Measurements from ENCODE around the gene PRRC2A. TPM values are rescaled to one million over a fixed set of nuclear protein-coding genes. Genes with fewer than 3 reads are reported as not detected.

Gene PRRC2A
- total RNA-seq, 1 donor from 2014 or later, result 133 TPM

- H3K4me1 ChIP-seq, result peaks cover 19% of the 10 kb centered on the region
- no peak for TF ChIP-seq CTCF (IDR thresholded peaks at IDR 0.05)
- DNase-seq, result no peak
- ATAC-seq, result no peak
- no peak overlapping the region for H3K27ac ChIP-seq
- H3K36me3 ChIP-seq, result peaks cover 17% of the 10 kb centered on the region
- H3K27me3 ChIP-seq (ENCODE audit: low read depth), result no peaks in the 10 kb centered on the region
- no peaks in the 10 kb centered on the region for H3K9me3 ChIP-seq
- intact Hi-C loops (cut with DNase I), result no loop called here
- H3K4me3 ChIP-seq, result no peak overlapping the region
Observed at GRCh38 chr6:31676904-31677303, 56.4 kb downstream of the PRRC2A start.

- Histone ChIP-seq H3K27me3 (ENCODE audit: low read depth) (no peaks in the 10 kb centered on the region), H3K36me3 (peaks cover 6% of the 10 kb centered on the region), H3K4me1 (peaks cover 26% of the 10 kb centered on the region), H3K9me3 (no peaks in the 10 kb centered on the region), H3K4me3 (no peak overlapping the region), H3K27ac (no peak overlapping the region)
- DNase-seq, result no peak
- intact Hi-C loops (cut with DNase I), result no loop called here
- ATAC-seq, result no peak
- TF ChIP-seq CTCF (IDR thresholded peaks at IDR 0.05), result no peak
Observed at GRCh38 chr6:31677955-31678354, 57.4 kb downstream of the PRRC2A start.

GRCh38 chr6:31680226-31681134, 60.0 kb downstream of the PRRC2A start, which contains the start of gene LY6G5C:
LY6G5C (minus strand) TSS chr6:31681067; CDS start chr6:31680373, 694 bp downstream.
- no peaks in the 10 kb centered on the region for H3K9me3 ChIP-seq
- ATAC-seq (peak; percentile 87 to 88), DNase-seq (peak; percentile 88)
- H3K4me3 ChIP-seq, result peak within 1 kb of the TSS; percentile 64
- H3K27me3 ChIP-seq (ENCODE audit: low read depth), result no peaks in the 10 kb centered on the region
- H3K4me1 ChIP-seq, result peaks cover 33% of the 10 kb centered on the region
- intact Hi-C loops (cut with DNase I), result no loop called here
- TF ChIP-seq CTCF (IDR thresholded peaks at IDR 0.05), result peak; percentile 75
- peaks cover 10% of the 10 kb centered on the region for H3K36me3 ChIP-seq
- H3K27ac ChIP-seq, result peak within 1 kb of the TSS; percentile 85

GRCh38 chr6:31681135-31681671, 60.7 kb downstream of the PRRC2A start:
- DNase-seq (peak; percentile 63), ATAC-seq (peak; percentile 51 to 67)
- peaks cover 33% of the 10 kb centered on the region for H3K4me1 ChIP-seq
- intact Hi-C loops (cut with DNase I), result no loop called here
- TF ChIP-seq CTCF (IDR thresholded peaks at IDR 0.05), result no peak
- peak overlapping the region; percentile 64 for H3K4me3 ChIP-seq
- peak overlapping the region; percentile 85 for H3K27ac ChIP-seq
- H3K27me3 ChIP-seq (ENCODE audit: low read depth), result no peaks in the 10 kb centered on the region
- peaks cover 17% of the 10 kb centered on the region for H3K36me3 ChIP-seq
- H3K9me3 ChIP-seq, result no peaks in the 10 kb centered on the region

GRCh38 chr6:31683591-31683990, 63.1 kb downstream of the PRRC2A start:
- peak overlapping the region; percentile 41 for H3K27ac ChIP-seq
- peaks cover 33% of the 10 kb centered on the region for H3K4me1 ChIP-seq
- no peaks in the 10 kb centered on the region for H3K9me3 ChIP-seq
- H3K27me3 ChIP-seq (ENCODE audit: low read depth), result no peaks in the 10 kb centered on the region
- no peak for ATAC-seq
- H3K4me3 ChIP-seq, result peak overlapping the region; percentile 41
- peaks cover 41% of the 10 kb centered on the region for H3K36me3 ChIP-seq
- DNase-seq, result no peak
- intact Hi-C loops (cut with DNase I), result no loop called here
- TF ChIP-seq CTCF (IDR thresholded peaks at IDR 0.05), result no peak
